H9 (cell line): Measurements from ENCODE around the gene COL27A1. TPM values are rescaled to one million over a fixed set of nuclear protein-coding genes. Genes with fewer than 3 reads are reported as not detected.

ENCODE experiments used
- DNase-seq: peaks from one replicate; pipeline ENCODE4 v3.0.0-alpha.2; 2017
- H2AFZ ChIP-seq: one replicate; pipeline ENCODE4 v1.6.1; 2013; ENCODE audit warnings: mild to moderate bottlenecking, low read length, control low read depth, moderate library complexity
- H2AK5ac ChIP-seq: 2 replicates; pipeline ENCODE4 v1.6.1; 2013; ENCODE audit warnings: low read length, control low read depth, mixed read lengths; ENCODE audit not compliant: insufficient read length
- H2BK120ac ChIP-seq: one replicate; pipeline ENCODE4 v1.6.1; 2013; ENCODE audit warnings: low read depth, mild to moderate bottlenecking, low read length, control low read depth, inconsistent platforms; ENCODE audit not compliant: poor library complexity, severe bottlenecking
- H2BK12ac ChIP-seq: 2 replicates; pipeline ENCODE4 v1.6.1; 2013; ENCODE audit warnings: low read length, control low read depth, mixed read lengths, low read depth; ENCODE audit not compliant: insufficient read length
- H2BK15ac ChIP-seq: 2 replicates; pipeline ENCODE4 v1.6.1; 2013; ENCODE audit warnings: low read depth, low read length, control low read depth
- H2BK20ac ChIP-seq: one replicate; pipeline ENCODE4 v1.6.1; 2013; ENCODE audit warnings: low read depth, mild to moderate bottlenecking, low read length, control low read depth, inconsistent platforms; ENCODE audit not compliant: poor library complexity, severe bottlenecking
- H2BK5ac ChIP-seq: 2 replicates; pipeline ENCODE4 v1.6.1; 2013; ENCODE audit warnings: low read length, control low read depth, mixed read lengths; ENCODE audit not compliant: insufficient read length
- H3K14ac ChIP-seq: 2 replicates; pipeline ENCODE4 v1.6.1; 2013; ENCODE audit warnings: low read length, control low read depth; ENCODE audit not compliant: insufficient read depth
- H3K18ac ChIP-seq: 2 replicates; pipeline ENCODE4 v1.6.1; 2013; ENCODE audit warnings: low read depth, mild to moderate bottlenecking, mixed read lengths, low read length, control low read depth; ENCODE audit not compliant: insufficient read length
- H3K23ac ChIP-seq: 2 replicates; pipeline ENCODE4 v1.6.1; 2013; ENCODE audit warnings: low read length, control low read depth, mixed read lengths, low read depth; ENCODE audit not compliant: insufficient read length
- H3K23me2 ChIP-seq: 2 replicates; pipeline ENCODE4 v1.6.1; 2013; ENCODE audit warnings: low read depth, mild to moderate bottlenecking, mixed read lengths, low read length, control low read depth; ENCODE audit not compliant: insufficient read length, poor library complexity, severe bottlenecking
- H3K27ac ChIP-seq: 2 replicates; pipeline ENCODE4 v1.5.1; 2013; ENCODE audit warnings: low read length, control low read depth, mixed read lengths, low read depth; ENCODE audit not compliant: insufficient read length
- H3K27me3 ChIP-seq: 2 replicates; pipeline ENCODE4 v1.6.1; 2013; ENCODE audit warnings: low read length, control low read depth, inconsistent platforms; ENCODE audit not compliant: insufficient read depth
- H3K4ac ChIP-seq: 2 replicates; pipeline ENCODE4 v1.6.1; 2013; ENCODE audit warnings: low read depth, mild to moderate bottlenecking, control low read depth, inconsistent platforms, low read length, moderate library complexity
- H3K4me1 ChIP-seq: 2 replicates; pipeline ENCODE4 v1.6.1; 2013; ENCODE audit warnings: low read length, control low read depth, inconsistent platforms; ENCODE audit not compliant: insufficient read depth
- H3K4me2 ChIP-seq: 2 replicates; pipeline ENCODE4 v1.6.1; 2013; ENCODE audit warnings: low read length, control low read depth, mixed read lengths; ENCODE audit not compliant: insufficient read length, insufficient read depth
- H3K56ac ChIP-seq: 2 replicates; pipeline ENCODE4 v1.6.1; 2013; ENCODE audit warnings: low read depth, mild to moderate bottlenecking, mixed read lengths, low read length, control low read depth; ENCODE audit not compliant: insufficient read length
- H3K79me1 ChIP-seq: 2 replicates; pipeline ENCODE4 v1.6.1; 2013; ENCODE audit warnings: low read depth, mild to moderate bottlenecking, moderate library complexity, low read length, control low read depth, inconsistent platforms; ENCODE audit not compliant: insufficient read depth, poor library complexity, severe bottlenecking
- H3K79me2 ChIP-seq: 2 replicates; pipeline ENCODE4 v1.6.1; 2013; ENCODE audit warnings: low read length, control low read depth, inconsistent platforms; ENCODE audit not compliant: insufficient read depth
- H3K9ac ChIP-seq: 2 replicates; pipeline ENCODE4 v1.6.1; 2013; ENCODE audit warnings: low read length, control low read depth, mixed read lengths; ENCODE audit not compliant: insufficient read length; ENCODE audit errors: extremely low read depth
- H3K9me3 ChIP-seq: one replicate; pipeline ENCODE4 v1.6.1; 2013; ENCODE audit warnings: low read depth, low read length, inconsistent platforms; ENCODE audit not compliant: control insufficient read depth
- H3T11ph ChIP-seq: one replicate; pipeline ENCODE4 v1.6.1; 2013; ENCODE audit warnings: mild to moderate bottlenecking, low read length, control low read depth, inconsistent platforms
- H4K20me1 ChIP-seq: one replicate; pipeline ENCODE4 v1.6.1; 2013; ENCODE audit not compliant: control insufficient read depth, insufficient read length, insufficient read depth
- H4K5ac ChIP-seq: 2 replicates; pipeline ENCODE4 v1.6.1; 2013; ENCODE audit warnings: low read depth, mild to moderate bottlenecking, mixed read lengths, low read length, control low read depth; ENCODE audit not compliant: insufficient read length
- H4K8ac ChIP-seq: replicated peaks from 2 replicates; pipeline ENCODE4 v1.6.1; 2013; ENCODE audit warnings: low read length, control low read depth, mixed read lengths, low read depth; ENCODE audit not compliant: insufficient read length
- H4K91ac ChIP-seq: 2 replicates; pipeline ENCODE4 v1.6.1; 2013; ENCODE audit warnings: low read depth, mild to moderate bottlenecking, moderate library complexity, mixed read lengths, low read length, control low read depth; ENCODE audit not compliant: insufficient read length
- H3K27ac Mint-ChIP-seq, 3 experiments: 2 replicates in 2 of 3; 3 replicates in 1 of 3; pipeline ENCODE4 v1.8.0; 2020 to 2021; ENCODE audit warnings: mixed read lengths in 3 of 3, mild to moderate bottlenecking in 1 of 3, moderate library complexity in 1 of 3
- H3K27me3 Mint-ChIP-seq: 2 replicates; pipeline ENCODE4 v1.8.0; 2021; ENCODE audit warnings: low read depth, mild to moderate bottlenecking, moderate library complexity, mixed read lengths
- H3K36me3 Mint-ChIP-seq, 3 experiments: 2 replicates in 2 of 3; 3 replicates in 1 of 3; pipeline ENCODE4 v1.8.0; 2020 to 2021; ENCODE audit warnings: low read depth in 3 of 3, mixed read lengths in 3 of 3; ENCODE audit not compliant: insufficient read depth in 1 of 3
- H3K4me1 Mint-ChIP-seq, 2 experiments: 2 replicates each; pipeline ENCODE4 v1.8.0; 2020; ENCODE audit warnings: mixed read lengths in 2 of 2
- H3K4me3 Mint-ChIP-seq, 2 experiments: 2 replicates in 1 of 2; 3 replicates in 1 of 2; pipeline ENCODE4 v1.8.0; 2020 to 2021; ENCODE audit warnings: mild to moderate bottlenecking in 2 of 2, mixed read lengths in 2 of 2, moderate library complexity in 1 of 2
- H3K9me3 Mint-ChIP-seq, 2 experiments: 2 replicates in 1 of 2; 3 replicates in 1 of 2; pipeline ENCODE4 v1.8.0; 2020; ENCODE audit warnings: mild to moderate bottlenecking in 2 of 2, mixed read lengths in 2 of 2, moderate library complexity in 1 of 2
- CTCF ChIP-seq: fragments of 200-600 bp; sonication (generic); conservative IDR thresholded peaks from 3 replicates; pipeline ENCODE4 v1.8.0; 2021; ENCODE audit warnings: antibody characterized with exemption, mild to moderate bottlenecking
- WGBS: extraction: QIAGEN DNeasy Blood & Tissue Kit; methylation state at CpG from one replicate; pipeline ENCODE4 v1.1.7; 2013; ENCODE audit warnings: missing lambda C conversion rate, low lambda C conversion rate, mixed read lengths; ENCODE audit not compliant: insufficient read length; ENCODE audit errors: extremely low coverage; 5-methylcytosine and 5-hydroxymethylcytosine counted together
- total RNA-seq: library from RNA; stranded (reverse); gene quantifications from 2 replicates; pipeline ENCODE4 v1.2.1, GENCODE V29; 2021

The COL27A1 gene
- total RNA-seq, 1 experiment from 2014 or later = 17.9 TPM

- Histone ChIP-seq H3K18ac (no peak overlapping the region), H4K20me1 (no peaks in the 10 kb centered on the region), H2AK5ac (no peak overlapping the region), H3K79me1 (no peaks in the 10 kb centered on the region), H4K5ac (no peak overlapping the region), H3K23me2 (no peaks in the 10 kb centered on the region), H4K8ac (no peak overlapping the region), H3K14ac (no peak overlapping the region), H3T11ph (no peak overlapping the region), H2BK5ac (no peak overlapping the region), H2BK20ac (no peak overlapping the region), H3K27ac (no peak overlapping the region), H3K4me1 (no peaks in the 10 kb centered on the region), H3K23ac (no peak overlapping the region), H2AFZ (no peak overlapping the region), H2BK15ac (no peak overlapping the region), H3K9me3 (no peaks in the 10 kb centered on the region), H2BK120ac (no peak overlapping the region), H4K91ac (no peak overlapping the region), H3K79me2 (no peaks in the 10 kb centered on the region), H3K4me2 (no peak overlapping the region), H3K56ac (no peak overlapping the region), H3K4ac (no peak overlapping the region), H2BK12ac (no peak overlapping the region), H3K9ac (no peak overlapping the region), H3K27me3 (no peaks in the 10 kb centered on the region)
- H3K4me3 Mint-ChIP-seq = no peak overlapping the region
- TF ChIP-seq CTCF = no peak
- H3K4me1 Mint-ChIP-seq = peaks cover 4 to 14% of the 10 kb centered on the region in 2 experiments
- no peak overlapping the region for H3K27ac Mint-ChIP-seq
- no peaks in the 10 kb centered on the region for H3K9me3 Mint-ChIP-seq
- no peak for DNase-seq
- peaks cover 0 to 5% (median 0%) of the 10 kb centered on the region in 3 experiments; a peak in 2 of 7 replicates for H3K36me3 Mint-ChIP-seq
- H3K27me3 Mint-ChIP-seq = no peaks in the 10 kb centered on the region
- no CpG with 5 or more reads among the region's 4 CpGs for WGBS
These were observed 61.6 kb downstream of the COL27A1 start for GRCh38 chr9:114216976-114217375.
